Fibroblast of lung (primary cell): Measurements from ENCODE around the gene PTPN9. TPM values are rescaled to one million over a fixed set of nuclear protein-coding genes. Genes with fewer than 3 reads are reported as not detected.
A peak's percentile ranks its signal among the peaks of the same experiment; 100 is the strongest.
"Not testable (repeated sequence)": the region's sequence is repeated elsewhere in the genome, so short reads cannot be mapped to it uniquely, and the experiment has no call there.

ENCODE experiments used
- DNase-seq, 2 donors: peaks; one replicate each; pipeline versions ENCODE4 v3.0.0 to v3.0.0-alpha.2; 2010; ENCODE audit warnings: low read depth in 2 of 2
- H2AFZ ChIP-seq: 2 replicates; pipeline ENCODE4 v1.5.1; 2012; ENCODE audit warnings: low read length, control low read depth, inconsistent platforms
- H3K27ac ChIP-seq: 2 replicates; pipeline ENCODE4 v1.5.1; 2011; ENCODE audit warnings: low read length, control low read depth; ENCODE audit not compliant: insufficient read depth
- H3K27me3 ChIP-seq: 2 replicates; pipeline ENCODE4 v1.5.1; 2011; ENCODE audit warnings: mild to moderate bottlenecking, low read length; ENCODE audit not compliant: control insufficient read depth, insufficient read depth
- H3K36me3 ChIP-seq: 2 replicates; pipeline ENCODE4 v1.5.1; 2011; ENCODE audit warnings: low read length; ENCODE audit not compliant: control insufficient read depth, insufficient read depth
- H3K4me1 ChIP-seq: 2 replicates; pipeline ENCODE4 v1.5.1; 2011; ENCODE audit warnings: low read length; ENCODE audit not compliant: control insufficient read depth, insufficient read depth; ENCODE audit errors: extremely low read depth
- H3K4me2 ChIP-seq: 2 replicates; pipeline ENCODE4 v1.5.1; 2011; ENCODE audit warnings: low read length, control low read depth; ENCODE audit not compliant: insufficient read depth; ENCODE audit errors: extremely low read depth
- H3K4me3 ChIP-seq, 4 experiments: fragments of 200-600 bp in 1 of 4; sonication (generic) in 1 of 4; replicated peaks in 1 of 4; 2 replicates each; pipeline ENCODE4 v1.5.1; 2011 to 2016; ENCODE audit warnings: low read length in 4 of 4, low read depth in 3 of 4, mild to moderate bottlenecking in 3 of 4, control low read depth in 2 of 4, inconsistent platforms in 1 of 4, mixed read lengths in 1 of 4; ENCODE audit not compliant: insufficient read depth in 1 of 4; ENCODE audit errors: control extremely low read depth in 1 of 4
- H3K79me2 ChIP-seq: 2 replicates; pipeline ENCODE4 v1.5.1; 2012; ENCODE audit warnings: mild to moderate bottlenecking, low read length, inconsistent platforms; ENCODE audit not compliant: control insufficient read depth, insufficient read depth
- H3K9ac ChIP-seq: 2 replicates; pipeline ENCODE4 v1.5.1; 2011; ENCODE audit warnings: mild to moderate bottlenecking, low read length, control low read depth; ENCODE audit not compliant: insufficient read depth
- H3K9me3 ChIP-seq: 2 replicates; pipeline ENCODE4 v1.5.1; 2012; ENCODE audit warnings: low read depth, low read length; ENCODE audit not compliant: control insufficient read depth, insufficient read depth
- H4K20me1 ChIP-seq: 2 replicates; pipeline ENCODE4 v1.5.1; 2011; ENCODE audit warnings: low read length; ENCODE audit not compliant: control insufficient read depth, insufficient read depth; ENCODE audit errors: extremely low read depth
- EZH2 ChIP-seq: IDR thresholded peaks from 2 replicates; pipeline ENCODE4 v1.5.1; 2012; ENCODE audit warnings: low read length, control low read depth, mild to moderate bottlenecking; ENCODE audit errors: missing control alignments
- polyA plus RNA-seq, 2 donors: library from polyadenylated mRNA; depleted of rRNA in 1 of 2; stranded (reverse) in 1 of 2; unstranded in 1 of 2; fragments of >200 nt; gene quantifications; 2 replicates each; pipeline ENCODE4 v1.2.1, GENCODE V29; 2011 to 2012; ENCODE audit warnings: missing spikeins in 1 of 2
- total RNA-seq: library from RNA; depleted of rRNA; stranded (reverse); fragments of >200 nt; gene quantifications from 2 replicates; pipeline ENCODE4 v1.2.1, GENCODE V29; 2014
- TF ChIP-seq, protein P1 (sequence below), 2 donors: IDR thresholded peaks in 1 of 2; conservative IDR thresholded peaks in 1 of 2; 1 replicate in 1 of 2; 2 replicates in 1 of 2; pipeline ENCODE4 v1.5.1; 2011 to 2012; ENCODE audit warnings: low read length in 2 of 2, control low read depth in 1 of 2, inconsistent platforms in 1 of 2, low read depth in 1 of 2, mild to moderate bottlenecking in 1 of 2

Gene PTPN9
- total and polyA plus RNA-seq, 2 donors (not counting 1 experiment from before 2014, with no cell fraction given), result 20.6 to 41.6 TPM

DNA sequence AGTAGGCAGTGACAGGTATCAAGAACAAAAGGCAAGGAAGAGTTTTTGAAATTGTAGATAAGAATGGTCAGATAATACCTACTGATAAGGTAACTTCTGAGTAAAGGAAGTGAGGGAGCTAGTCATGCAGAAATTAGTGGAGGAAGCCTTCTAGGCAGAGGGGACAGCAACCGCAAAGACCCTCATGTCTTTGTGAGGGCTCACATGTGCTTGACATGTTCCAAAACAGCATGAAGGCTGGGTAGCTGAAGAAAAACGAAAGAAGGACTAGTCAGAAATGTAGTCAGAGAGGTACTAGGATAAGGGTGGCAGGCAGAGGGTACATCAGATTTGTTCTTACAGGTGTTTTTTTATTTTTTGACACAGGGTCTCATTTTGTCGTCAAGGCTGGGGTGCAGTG is 133.0 kb downstream of the PTPN9 start:
- no peak overlapping the region for H3K4me3 ChIP-seq
- H2AFZ ChIP-seq, result no peak overlapping the region
- no peak overlapping the region for H3K27ac ChIP-seq
- H3K79me2 ChIP-seq, result peaks cover 77% of the 10 kb centered on the region
- no peak overlapping the region for H3K9ac ChIP-seq
- TF ChIP-seq, protein P1, sequence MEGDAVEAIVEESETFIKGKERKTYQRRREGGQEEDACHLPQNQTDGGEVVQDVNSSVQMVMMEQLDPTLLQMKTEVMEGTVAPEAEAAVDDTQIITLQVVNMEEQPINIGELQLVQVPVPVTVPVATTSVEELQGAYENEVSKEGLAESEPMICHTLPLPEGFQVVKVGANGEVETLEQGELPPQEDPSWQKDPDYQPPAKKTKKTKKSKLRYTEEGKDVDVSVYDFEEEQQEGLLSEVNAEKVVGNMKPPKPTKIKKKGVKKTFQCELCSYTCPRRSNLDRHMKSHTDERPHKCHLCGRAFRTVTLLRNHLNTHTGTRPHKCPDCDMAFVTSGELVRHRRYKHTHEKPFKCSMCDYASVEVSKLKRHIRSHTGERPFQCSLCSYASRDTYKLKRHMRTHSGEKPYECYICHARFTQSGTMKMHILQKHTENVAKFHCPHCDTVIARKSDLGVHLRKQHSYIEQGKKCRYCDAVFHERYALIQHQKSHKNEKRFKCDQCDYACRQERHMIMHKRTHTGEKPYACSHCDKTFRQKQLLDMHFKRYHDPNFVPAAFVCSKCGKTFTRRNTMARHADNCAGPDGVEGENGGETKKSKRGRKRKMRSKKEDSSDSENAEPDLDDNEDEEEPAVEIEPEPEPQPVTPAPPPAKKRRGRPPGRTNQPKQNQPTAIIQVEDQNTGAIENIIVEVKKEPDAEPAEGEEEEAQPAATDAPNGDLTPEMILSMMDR (conservative IDR thresholded peaks at IDR 0.05 in 1 of 2, IDR thresholded peaks at IDR 0.05 in 1 of 2; ENCODE audit: low read depth in 1 of 2, low read length in 2 of 2), result no peak
- no peak for TF ChIP-seq EZH2
- H3K27me3 ChIP-seq, result no peaks in the 10 kb centered on the region
- H3K9me3 ChIP-seq, result no peaks in the 10 kb centered on the region
- no peaks in the 10 kb centered on the region for H4K20me1 ChIP-seq
- peaks cover 9% of the 10 kb centered on the region for H3K4me1 ChIP-seq
- H3K4me2 ChIP-seq, result no peak overlapping the region
- H3K36me3 ChIP-seq, result no peaks in the 10 kb centered on the region
- no peak for DNase-seq

- H3K36me3 ChIP-seq, H3K27ac ChIP-seq, H3K4me3 ChIP-seq, H4K20me1 ChIP-seq, H3K9me3 ChIP-seq, H3K9ac ChIP-seq, H3K4me1 ChIP-seq, DNase-seq, H3K4me2 ChIP-seq, H3K27me3 ChIP-seq, H2AFZ ChIP-seq: not testable (repeated sequence)
- H3K79me2 ChIP-seq, result peaks cover 81% of the 10 kb centered on the region
Observed at GRCh38 chr15:75445324-75445723, 133.8 kb downstream of the PTPN9 start.

- H2AFZ ChIP-seq, H3K4me1 ChIP-seq, H4K20me1 ChIP-seq, H3K27me3 ChIP-seq, H3K36me3 ChIP-seq, H3K4me3 ChIP-seq, H3K9me3 ChIP-seq, H3K9ac ChIP-seq: not testable (repeated sequence)
- DNase-seq, result peak; percentile 54 to 87
- H3K79me2 ChIP-seq, result peaks cover 73% of the 10 kb centered on the region
- H3K27ac ChIP-seq, result peak overlapping the region; percentile 32
- peak overlapping the region; percentile 40 for H3K4me2 ChIP-seq
Observed at GRCh38 chr15:75443972-75444453, 135.1 kb downstream of the PTPN9 start.

- no peaks in the 10 kb centered on the region for H3K4me1 ChIP-seq
- H3K36me3 ChIP-seq, result peaks cover 2% of the 10 kb centered on the region
- H3K4me3 ChIP-seq, result no peak overlapping the region
- H3K4me2 ChIP-seq, result no peak overlapping the region
- no peak for TF ChIP-seq EZH2
- TF ChIP-seq, protein P1 (conservative IDR thresholded peaks at IDR 0.05 in 1 of 2, IDR thresholded peaks at IDR 0.05 in 1 of 2; ENCODE audit: low read depth in 1 of 2, low read length in 2 of 2), result no peak
- no peak for DNase-seq
- H2AFZ ChIP-seq, result no peak overlapping the region
- peaks cover 59% of the 10 kb centered on the region for H3K79me2 ChIP-seq
- no peaks in the 10 kb centered on the region for H3K27me3 ChIP-seq
- H4K20me1 ChIP-seq, result no peaks in the 10 kb centered on the region
- H3K9ac ChIP-seq, result no peak overlapping the region
- no peaks in the 10 kb centered on the region for H3K9me3 ChIP-seq
- H3K27ac ChIP-seq, result no peak overlapping the region
Observed at GRCh38 chr15:75437721-75438120, 141.4 kb downstream of the PTPN9 start.
